B cell (primary cell): ENCODE data around the gene ABCA8. TPM values are rescaled to one million over a fixed set of nuclear protein-coding genes. Genes with fewer than 3 reads are reported as not detected.

Experiments used
- ATAC-seq: fragments of 200-7000 bp; cut with Tn5 transposase; one replicate; pipeline ENCODE4 v1.10.0; 2021; ENCODE audit warnings: low read depth, mild to moderate bottlenecking, moderate number of reproducible peaks, moderate library complexity
- CTCF ChIA-PET: fragments of 350-600 bp; sonication (Branson Sonifier 250); formaldehyde crosslinking; loops from one replicate; lab custom pipeline; 2021; ENCODE audit warnings: antibody characterized with exemption, inconsistent platforms; lab: Charles Lee
- POLR2A ChIA-PET: fragments of 350-600 bp; sonication (Branson Sonifier 250); formaldehyde crosslinking; loops from one replicate; lab custom pipeline; 2021; ENCODE audit warnings: antibody characterized with exemption; lab: Charles Lee
- DNase-seq: peaks from one replicate; pipeline ENCODE4 v3.0.0; 2013
- H2AFZ ChIP-seq: 2 replicates; pipeline ENCODE4 v1.6.1; 2012; ENCODE audit warnings: mild to moderate bottlenecking, low read depth, low read length; ENCODE audit not compliant: insufficient read depth, poor library complexity, severe bottlenecking
- H3K27ac ChIP-seq, 2 donors: 1 replicate in 1 of 2; 2 replicates in 1 of 2; pipeline ENCODE4 v1.5.1; 2012 to 2013; ENCODE audit warnings: low read length in 2 of 2, mild to moderate bottlenecking in 2 of 2, moderate library complexity in 1 of 2
- H3K27me3 ChIP-seq, 4 experiments: fragments of 200-600 bp in 1 of 4; sonication (generic) in 1 of 4; replicated peaks in 1 of 4; 1 replicate in 2 of 4; 2 replicates in 2 of 4; pipeline versions ENCODE4 v1.6.1 to v1.7.0; 2013 to 2016; ENCODE audit warnings: low read length in 3 of 4, mild to moderate bottlenecking in 2 of 4, mixed read lengths in 1 of 4, moderate library complexity in 1 of 4; ENCODE audit not compliant: insufficient read depth in 4 of 4, control insufficient read depth in 3 of 4; ENCODE audit errors: control extremely low read depth in 1 of 4
- H3K36me3 ChIP-seq, 2 experiments: replicated peaks in 1 of 2; 1 replicate in 1 of 2; 2 replicates in 1 of 2; pipeline versions ENCODE4 v1.6.1 to v1.7.1; 2013; ENCODE audit warnings: low read length in 1 of 2; ENCODE audit not compliant: insufficient read depth in 2 of 2, control insufficient read depth in 1 of 2; ENCODE audit errors: control extremely low read depth in 1 of 2, extremely low read depth in 1 of 2
- H3K4me1 ChIP-seq, 2 donors: fragments of 200-600 bp in 1 of 2; sonication (generic) in 1 of 2; 1 replicate in 1 of 2; 2 replicates in 1 of 2; pipeline versions ENCODE4 v1.5.1 to v1.6.1; 2013 to 2017; ENCODE audit warnings: low read length in 2 of 2; ENCODE audit not compliant: control insufficient read depth in 2 of 2, insufficient read depth in 2 of 2
- H3K4me2 ChIP-seq: replicated peaks from 2 replicates; pipeline ENCODE3; 2012; ENCODE audit warnings: mild to moderate bottlenecking, low read depth, low read length; ENCODE audit not compliant: poor library complexity, severe bottlenecking
- H3K4me3 ChIP-seq, 5 experiments: fragments of 200-600 bp in 1 of 5; sonication (generic) in 1 of 5; 1 replicate in 3 of 5; 2 replicates in 2 of 5; pipeline versions ENCODE4 v1.5.1 to v1.7.0; 2011 to 2016; ENCODE audit warnings: low read length in 4 of 5, mild to moderate bottlenecking in 4 of 5, low read depth in 2 of 5, control low read depth in 1 of 5, moderate library complexity in 1 of 5; ENCODE audit not compliant: insufficient read depth in 1 of 5; ENCODE audit errors: control extremely low read depth in 1 of 5, extremely low read depth in 1 of 5
- H3K79me2 ChIP-seq: fragments of 200-600 bp; sonication (generic); one replicate; pipeline ENCODE4 v1.6.0; 2016; ENCODE audit warnings: low read length; ENCODE audit not compliant: control insufficient read depth, insufficient read depth
- H3K9ac ChIP-seq: fragments of 200-600 bp; sonication (generic); 2 replicates; pipeline ENCODE4 v1.6.1; 2017; ENCODE audit warnings: mild to moderate bottlenecking, low read length, moderate library complexity
- H3K9me3 ChIP-seq, 3 donors: one replicate each; pipeline versions ENCODE4 v1.6.1 to v1.7.1; 2013; ENCODE audit warnings: low read length in 2 of 3; ENCODE audit not compliant: control insufficient read depth in 2 of 3, insufficient read depth in 1 of 3; ENCODE audit errors: control extremely low read depth in 1 of 3
- H4K20me1 ChIP-seq: 2 replicates; pipeline ENCODE4 v1.6.0; 2012; ENCODE audit warnings: mild to moderate bottlenecking, low read length; ENCODE audit not compliant: insufficient read depth, control insufficient read depth, poor library complexity, severe bottlenecking
- H3K27ac Mint-ChIP-seq: one replicate; pipeline ENCODE4 v1.8.0; 2021; ENCODE audit warnings: mixed read lengths
- H3K27me3 Mint-ChIP-seq: one replicate; pipeline ENCODE4 v1.8.0; 2021; ENCODE audit warnings: mixed read lengths
- H3K4me1 Mint-ChIP-seq: one replicate; pipeline ENCODE4 v1.8.0; 2021; ENCODE audit warnings: mixed read lengths
- H3K4me3 Mint-ChIP-seq: one replicate; pipeline ENCODE4 v1.8.0; 2021; ENCODE audit warnings: mixed read lengths
- H3K9me3 Mint-ChIP-seq: one replicate; pipeline ENCODE4 v1.8.0; 2022; ENCODE audit warnings: mixed read lengths; ENCODE audit not compliant: insufficient read depth
- CTCF ChIP-seq: fragments of 200-600 bp; IDR thresholded peaks from one replicate; pipeline ENCODE4 v1.8.0; 2022; ENCODE audit warnings: antibody characterized with exemption, mild to moderate bottlenecking
- EZH2 ChIP-seq: IDR thresholded peaks from 2 replicates; pipeline ENCODE4 v1.6.1; 2012; ENCODE audit warnings: borderline replicate concordance, low read depth, mild to moderate bottlenecking, moderate library complexity, low read length; ENCODE audit not compliant: insufficient read depth, poor library complexity, severe bottlenecking
- WGBS: methylation state at CpG from one replicate; pipeline ENCODE4 v1.1.5; 2013; ENCODE audit warnings: missing lambda C conversion rate; ENCODE audit not compliant: insufficient coverage; 5-methylcytosine and 5-hydroxymethylcytosine counted together
- intact Hi-C: fragments of 100-400 bp; cut with micrococcal nuclease; formaldehyde crosslinking; loops from one replicate; pipeline ENCODE4 v1.10.0; 2022
- polyA plus RNA-seq: library from polyadenylated mRNA; depleted of rRNA; stranded (reverse); fragments of >200 nt; gene quantifications from 2 replicates; pipeline ENCODE4 v1.2.3, GENCODE V29; 2012
- total RNA-seq, 2 donors: library from RNA; stranded (reverse); fragments of 120-200 nt in 1 of 2; gene quantifications; 1 replicate in 1 of 2; 2 replicates in 1 of 2; pipeline versions ENCODE4 v1.2.3 to v1.2.4, GENCODE V29; 2013 to 2022

Gene ABCA8
- total and polyA plus RNA-seq, 2 donors (not counting 1 experiment from before 2014, with no cell fraction given) = not detected

GRCh38 chr17:68957944-68958343 is 2.8 kb upstream of the ABCA8 start:
- DNase-seq (no peak), ATAC-seq (no peak)
- TF ChIP-seq CTCF = no peak
- no peak for TF ChIP-seq EZH2
- Histone ChIP-seq H3K36me3 (no peaks in the 10 kb centered on the region), H4K20me1 (no peaks in the 10 kb centered on the region), H3K9me3 (peaks cover 0 to 1% (median 0%) of the 10 kb centered on the region in 3 donors), H3K4me1 (no peaks in the 10 kb centered on the region), H3K79me2 (no peaks in the 10 kb centered on the region), H3K27me3 (peaks cover 0 to 7% (median 0%) of the 10 kb centered on the region in 4 experiments), H3K4me3 (no peak overlapping the region), H3K4me2 (no peak overlapping the region), H2AFZ (no peak overlapping the region), H3K9ac (no peak overlapping the region), H3K27ac (no peak overlapping the region)
- Mint-ChIP-seq H3K9me3 (peaks cover 5% of the 10 kb centered on the region), H3K27ac (no peak overlapping the region), H3K4me3 (no peak overlapping the region), H3K27me3 (peaks cover 3% of the 10 kb centered on the region), H3K4me1 (no peaks in the 10 kb centered on the region)
- 100% methylated on average over 1 of the region's 1 CpG for WGBS
- POLR2A ChIA-PET = no interaction called here
- intact Hi-C loops = no loop called here
- CTCF ChIA-PET = no interaction called here

- intact Hi-C loops = no loop called here
- 100% methylated on average over 1 of the region's 4 CpGs for WGBS
- no peaks in the 10 kb centered on the region for H3K4me1 ChIP-seq
- H3K4me2 ChIP-seq = no peak overlapping the region
- H3K36me3 ChIP-seq = no peaks in the 10 kb centered on the region
- ATAC-seq (no peak), DNase-seq (no peak)
- no peaks in the 10 kb centered on the region for H4K20me1 ChIP-seq
- H2AFZ ChIP-seq = no peak overlapping the region
- Mint-ChIP-seq H3K27ac (no peak overlapping the region), H3K9me3 (peaks cover 4% of the 10 kb centered on the region), H3K4me3 (no peak overlapping the region), H3K4me1 (no peaks in the 10 kb centered on the region), H3K27me3 (peaks cover 3% of the 10 kb centered on the region)
- POLR2A ChIA-PET = no interaction called here
- CTCF ChIA-PET = interaction anchor here (0.6 kb wide), 1 partner anchor 10 kb away, joined by 4 read pairs; no protein-coding TSS in a partner anchor
- H3K9me3 ChIP-seq = no peaks in the 10 kb centered on the region
- H3K27me3 ChIP-seq = peaks cover 0 to 7% (median 0%) of the 10 kb centered on the region in 4 experiments
- H3K9ac ChIP-seq = no peak overlapping the region
- H3K4me3 ChIP-seq = no peak overlapping the region
- TF ChIP-seq CTCF (no peak), EZH2 (no peak)
- no peaks in the 10 kb centered on the region for H3K79me2 ChIP-seq
- no peak overlapping the region for H3K27ac ChIP-seq
Observed at GRCh38 chr17:68954146-68954896, 871 bp downstream of the ABCA8 start.
